ENCODE data around the gene COX5A.
"Not testable (repeated sequence)": the region's sequence is repeated elsewhere in the genome, so short reads cannot be mapped to it uniquely, and the experiment has no call there.

COX5A gene

GRCh38 chr15:74892313-74892712 is 45.6 kb downstream of the COX5A start:
- no peak for TF ChIP-seq POLR2AphosphoS5 (IDR thresholded peaks at IDR 0.05; ENCODE audit: borderline replicate concordance, low read depth, low read length)
- no peak for TF ChIP-seq EZH2 (IDR thresholded peaks at IDR 0.05)
- no peak for TF ChIP-seq FOXP2 (optimal IDR thresholded peaks at IDR 0.05; ENCODE audit: control extremely low read depth, extremely low read length, insufficient read depth)
- no peak for DNase-seq (ENCODE audit: low read depth, low spot score)
- H3K9ac ChIP-seq (ENCODE audit: insufficient read length) = no peak overlapping the region
- H3K36me3 ChIP-seq (ENCODE audit: insufficient read depth, low read length) = peaks cover 19% of the 10 kb centered on the region; the same call in 1 of the 2 replicates
- H3K27ac ChIP-seq = no peak overlapping the region
- no peaks in the 10 kb centered on the region for H3K9me3 ChIP-seq (ENCODE audit: low read depth, low read length)
- H3K4me3 ChIP-seq = no peak overlapping the region

- H3K9ac ChIP-seq (ENCODE audit: insufficient read length) = no peak overlapping the region
- H3K27ac ChIP-seq = no peak overlapping the region
- H3K4me3 ChIP-seq = no peak overlapping the region
- no peaks in the 10 kb centered on the region for H3K9me3 ChIP-seq (ENCODE audit: low read depth, low read length)
- TF ChIP-seq EZH2 (IDR thresholded peaks at IDR 0.05) = no peak
- no peak for TF ChIP-seq POLR2AphosphoS5 (IDR thresholded peaks at IDR 0.05; ENCODE audit: borderline replicate concordance, low read depth, low read length)
- TF ChIP-seq FOXP2 (optimal IDR thresholded peaks at IDR 0.05; ENCODE audit: control extremely low read depth, extremely low read length, insufficient read depth) = no peak
- DNase-seq (ENCODE audit: low read depth, low spot score) = no peak
- peaks cover 19% of the 10 kb centered on the region; the same call in 1 of the 2 replicates for H3K36me3 ChIP-seq (ENCODE audit: insufficient read depth, low read length)
Measured at GRCh38 chr15:74891469-74891868, 46.4 kb downstream of the COX5A start.

GRCh38 chr15:74890665-74890960 is 47.3 kb downstream of the COX5A start:
- Histone ChIP-seq H3K9me3 (ENCODE audit: low read depth, low read length) (no peaks in the 10 kb centered on the region), H3K4me3 (peak overlapping the region; percentile 97), H3K27ac (no peak overlapping the region), H3K9ac (ENCODE audit: insufficient read length) (peak overlapping the region; percentile 95), H3K36me3 (ENCODE audit: insufficient read depth, low read length) (peaks cover 19% of the 10 kb centered on the region; the same call in 1 of the 2 replicates)
- DNase-seq (ENCODE audit: low read depth, low spot score) = no peak
- no peak for TF ChIP-seq FOXP2 (optimal IDR thresholded peaks at IDR 0.05; ENCODE audit: control extremely low read depth, extremely low read length, insufficient read depth)
- TF ChIP-seq EZH2 (IDR thresholded peaks at IDR 0.05) = no peak
- TF ChIP-seq POLR2AphosphoS5 (IDR thresholded peaks at IDR 0.05; ENCODE audit: borderline replicate concordance, low read depth, low read length) = no peak

GRCh38 chr15:74889883-74890664 is 47.8 kb downstream of the COX5A start, which contains the start of gene MPI:
Gene MPI (plus strand): TSS chr15:74890042. CDS start chr15:74890074, 32 bp downstream.
- H3K9me3 ChIP-seq (ENCODE audit: low read depth, low read length) = no peaks in the 10 kb centered on the region
- H3K36me3 ChIP-seq (ENCODE audit: insufficient read depth, low read length) = peaks cover 19% of the 10 kb centered on the region; the same call in 1 of the 2 replicates
- peak within 1 kb of the TSS; percentile 95 for H3K9ac ChIP-seq (ENCODE audit: insufficient read length)
- no peak for TF ChIP-seq EZH2 (IDR thresholded peaks at IDR 0.05)
- no peak for TF ChIP-seq FOXP2 (optimal IDR thresholded peaks at IDR 0.05; ENCODE audit: control extremely low read depth, extremely low read length, insufficient read depth)
- TF ChIP-seq POLR2AphosphoS5 (IDR thresholded peaks at IDR 0.05; ENCODE audit: borderline replicate concordance, low read depth, low read length) = peak; percentile 95
- DNase-seq (ENCODE audit: low read depth, low spot score) = no peak
- peak within 1 kb of the TSS; percentile 97 for H3K4me3 ChIP-seq
- H3K27ac ChIP-seq = no peak within 1 kb of the TSS

GRCh38 chr15:74889390-74889882 is 48.4 kb downstream of the COX5A start:
- no peak for DNase-seq (ENCODE audit: low read depth, low spot score)
- Histone ChIP-seq H3K9me3 (ENCODE audit: low read depth, low read length) (no peaks in the 10 kb centered on the region), H3K27ac (no peak overlapping the region), H3K36me3 (ENCODE audit: insufficient read depth, low read length) (peaks cover 19% of the 10 kb centered on the region; the same call in 1 of the 2 replicates), H3K9ac (ENCODE audit: insufficient read length) (peak overlapping the region; percentile 95), H3K4me3 (peak overlapping the region; percentile 97)
- TF ChIP-seq FOXP2 (optimal IDR thresholded peaks at IDR 0.05; ENCODE audit: control extremely low read depth, extremely low read length, insufficient read depth) (no peak), EZH2 (IDR thresholded peaks at IDR 0.05) (no peak), POLR2AphosphoS5 (IDR thresholded peaks at IDR 0.05; ENCODE audit: borderline replicate concordance, low read depth, low read length) (no peak)

- TF ChIP-seq FOXP2 (optimal IDR thresholded peaks at IDR 0.05; ENCODE audit: control extremely low read depth, extremely low read length, insufficient read depth) (no peak), POLR2AphosphoS5 (IDR thresholded peaks at IDR 0.05; ENCODE audit: borderline replicate concordance, low read depth, low read length) (no peak), EZH2 (IDR thresholded peaks at IDR 0.05) (no peak)
- Histone ChIP-seq H3K9ac (ENCODE audit: insufficient read length) (no peak overlapping the region), H3K4me3 (no peak overlapping the region), H3K9me3 (ENCODE audit: low read depth, low read length) (no peaks in the 10 kb centered on the region), H3K27ac (no peak overlapping the region), H3K36me3 (ENCODE audit: insufficient read depth, low read length) (peaks cover 19% of the 10 kb centered on the region; the same call in 1 of the 2 replicates)
- no peak for DNase-seq (ENCODE audit: low read depth, low spot score)
Measured at GRCh38 chr15:74888716-74889115, 49.2 kb downstream of the COX5A start.

- not testable (repeated sequence) for H3K9ac ChIP-seq (ENCODE audit: insufficient read length); H3K4me3 ChIP-seq; H3K27ac ChIP-seq; H3K9me3 ChIP-seq (ENCODE audit: low read depth, low read length); DNase-seq (ENCODE audit: low read depth, low spot score)
- H3K36me3 ChIP-seq (ENCODE audit: insufficient read depth, low read length) = peaks cover 13% of the 10 kb centered on the region; the same call in 1 of the 2 replicates
Measured at GRCh38 chr15:74887537-74888193, 50.2 kb downstream of the COX5A start.

- no peak overlapping the region for H3K9ac ChIP-seq (ENCODE audit: insufficient read length)
- no peak overlapping the region for H3K4me3 ChIP-seq
- DNase-seq (ENCODE audit: low read depth, low spot score) = no peak
- no peaks in the 10 kb centered on the region for H3K9me3 ChIP-seq (ENCODE audit: low read depth, low read length)
- H3K36me3 ChIP-seq (ENCODE audit: insufficient read depth, low read length) = no peaks in the 10 kb centered on the region
- H3K27ac ChIP-seq = no peak overlapping the region
- TF ChIP-seq POLR2AphosphoS5 (IDR thresholded peaks at IDR 0.05; ENCODE audit: borderline replicate concordance, low read depth, low read length) = no peak
- no peak for TF ChIP-seq FOXP2 (optimal IDR thresholded peaks at IDR 0.05; ENCODE audit: control extremely low read depth, extremely low read length, insufficient read depth)
- TF ChIP-seq EZH2 (IDR thresholded peaks at IDR 0.05) = no peak
Measured at GRCh38 chr15:74885461-74885860, 52.4 kb downstream of the COX5A start.

Data from SK-N-MC (cell line).